ENCODE data around the gene ISG15. TPM values are rescaled to one million over a fixed set of nuclear protein-coding genes. Genes with fewer than 3 reads are reported as not detected.

Gene ISG15
- total and polyA plus RNA-seq, 9 of the 15 experiments (the other 6 are each of a cell fraction or from before 2014, with no cell fraction given) = 0.40 to 58.3 (median 12.2) TPM

GRCh38 chr1:1058088-1058905 lies 45.0 kb downstream of the ISG15 start (continued):
- TF ChIP-seq, protein P1, sequence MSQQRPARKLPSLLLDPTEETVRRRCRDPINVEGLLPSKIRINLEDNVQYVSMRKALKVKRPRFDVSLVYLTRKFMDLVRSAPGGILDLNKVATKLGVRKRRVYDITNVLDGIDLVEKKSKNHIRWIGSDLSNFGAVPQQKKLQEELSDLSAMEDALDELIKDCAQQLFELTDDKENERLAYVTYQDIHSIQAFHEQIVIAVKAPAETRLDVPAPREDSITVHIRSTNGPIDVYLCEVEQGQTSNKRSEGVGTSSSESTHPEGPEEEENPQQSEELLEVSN (IDR thresholded peaks at IDR 0.05; ENCODE audit: borderline replicate concordance in 1 of 2, extremely low read depth in 1 of 2, insufficient read depth in 1 of 2, insufficient read length in 1 of 2, low read depth in 1 of 2, low read length in 1 of 2, poor library complexity in 1 of 2, severe bottlenecking in 1 of 2) = peak in 1 of 2 experiments; percentile 31
- TF ChIP-seq, protein P2, sequence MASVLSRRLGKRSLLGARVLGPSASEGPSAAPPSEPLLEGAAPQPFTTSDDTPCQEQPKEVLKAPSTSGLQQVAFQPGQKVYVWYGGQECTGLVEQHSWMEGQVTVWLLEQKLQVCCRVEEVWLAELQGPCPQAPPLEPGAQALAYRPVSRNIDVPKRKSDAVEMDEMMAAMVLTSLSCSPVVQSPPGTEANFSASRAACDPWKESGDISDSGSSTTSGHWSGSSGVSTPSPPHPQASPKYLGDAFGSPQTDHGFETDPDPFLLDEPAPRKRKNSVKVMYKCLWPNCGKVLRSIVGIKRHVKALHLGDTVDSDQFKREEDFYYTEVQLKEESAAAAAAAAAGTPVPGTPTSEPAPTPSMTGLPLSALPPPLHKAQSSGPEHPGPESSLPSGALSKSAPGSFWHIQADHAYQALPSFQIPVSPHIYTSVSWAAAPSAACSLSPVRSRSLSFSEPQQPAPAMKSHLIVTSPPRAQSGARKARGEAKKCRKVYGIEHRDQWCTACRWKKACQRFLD (CRISPR knock-in tag; IDR thresholded peaks at IDR 0.05) = no peak
- TF ChIP-seq TSC22D4 (tag; IDR thresholded peaks at IDR 0.05) (no peak), GATAD2B (IDR thresholded peaks at IDR 0.05; ENCODE audit: borderline replicate concordance) (no peak), ERF (CRISPR knock-in tag; IDR thresholded peaks at IDR 0.05) (no peak), HNRNPUL1 (IDR thresholded peaks at IDR 0.05; ENCODE audit: low read length) (no peak), NR2C1 (IDR thresholded peaks at IDR 0.05) (no peak), NR2C1 (tag; IDR thresholded peaks at IDR 0.05) (peak; percentile 70), MYBL2 (IDR thresholded peaks at IDR 0.05; ENCODE audit: low read depth) (no peak), MYBL2 (CRISPR knock-in tag; IDR thresholded peaks at IDR 0.05; ENCODE audit: borderline replicate concordance) (no peak), CBX8 (IDR thresholded peaks at IDR 0.05; ENCODE audit: borderline replicate concordance, extremely low read depth, low read depth, low read length, poor library complexity, severe bottlenecking) (no peak), RBBP5 (IDR thresholded peaks at IDR 0.05; ENCODE audit: borderline replicate concordance, insufficient read depth, low read length, poor library complexity, severe bottlenecking) (peak; percentile 13), CBX1 (IDR thresholded peaks at IDR 0.05; ENCODE audit: low read depth) (no peak), UBTF (IDR thresholded peaks at IDR 0.05; ENCODE audit: borderline replicate concordance in 1 of 2, low read depth in 2 of 2, low read length in 2 of 2) (peak in 1 of 2 experiments; percentile 76; a peak in 1 of 4 replicates), DPF2 (IDR thresholded peaks at IDR 0.05) (no peak), CREBBP (IDR thresholded peaks at IDR 0.05; ENCODE audit: low read depth, low read length) (no peak), MYC (IDR thresholded peaks at IDR 0.05; ENCODE audit: low read depth, low read length) (peak; percentile 54; the same call in 1 of the 2 replicates), MYC (CRISPR knock-in tag; IDR thresholded peaks at IDR 0.05; ENCODE audit: borderline replicate concordance, low read depth) (no peak), HNRNPL (IDR thresholded peaks at IDR 0.05; ENCODE audit: low read depth, low read length) (no peak), PTTG1 (tag; IDR thresholded peaks at IDR 0.05; ENCODE audit: low read depth) (no peak), SIRT6 (IDR thresholded peaks at IDR 0.05; ENCODE audit: low read depth, low read length) (no peak)
